Ovary (tissue), 1 donor: ENCODE measurements around the gene RPS6KA3.

Experiments used
- EP300 ChIP-seq: sonication (generic); formaldehyde crosslinking; IDR thresholded peaks from one replicate; pipeline ENCODE4 v1.6.1; 2017; ENCODE audit warnings: antibody characterized with exemption
- POLR2A ChIP-seq: fragments of 450-650 bp; IDR thresholded peaks from one replicate; pipeline ENCODE4 v1.6.1; 2017; ENCODE audit warnings: antibody characterized with exemption, mild to moderate bottlenecking, moderate library complexity

DNA sequence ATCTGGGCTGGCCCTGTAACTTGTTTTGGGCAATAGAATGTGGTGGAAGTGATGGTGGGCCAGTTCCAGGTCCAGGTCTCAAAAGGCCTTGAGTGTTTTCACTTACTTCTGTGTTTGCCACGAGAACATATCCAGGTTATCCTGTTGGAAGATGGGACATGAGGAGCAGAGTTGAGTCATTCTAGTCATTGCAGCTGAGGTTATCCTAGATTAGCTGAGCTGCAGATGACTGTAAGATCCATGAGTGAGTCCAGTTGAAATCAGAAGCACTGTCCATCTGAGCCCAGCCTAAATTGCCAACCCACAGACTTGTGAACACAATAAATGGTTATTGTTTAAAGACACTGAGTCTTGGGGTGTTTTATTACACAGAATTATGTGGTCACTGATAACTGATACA is 45.3 kb upstream of the RPS6KA3 start:
- TF ChIP-seq POLR2A = no peak
- no peak for TF ChIP-seq EP300
